Diencephalon (tissue), 1 donor: Measurements from ENCODE around the gene ANHX. TPM values are rescaled to one million over a fixed set of nuclear protein-coding genes. Genes with fewer than 3 reads are reported as not detected.

Experiments used
- small RNA-seq: library from RNA; depleted of rRNA; stranded (forward); fragments of <200 nt; gene quantifications from one replicate; pipeline ENCODE3, GENCODE V24; 2014
- total RNA-seq: library from RNA; depleted of rRNA; stranded (reverse); fragments of >200 nt; gene quantifications from one replicate; pipeline ENCODE4 v1.2.3, GENCODE V29; 2014

Gene ANHX
- total RNA-seq, result not detected

GRCh38 chr12:133235401-133236112 lies at the start of gene ANHX:
Gene ANHX (minus strand): TSS chr12:133235877. CDS start chr12:133234356, 1,521 bp downstream.

GRCh38 chr12:133181238-133181959 lies 54.3 kb downstream of the ANHX start, which contains the start of gene ZNF268:
Gene ZNF268 (plus strand): TSS chr12:133181495. CDS start chr12:133181998, 503 bp downstream.

Small RNA genes lying within 50 kb of the gene (small RNA-seq; reads per million reads assigned to genes)
- not detected for gene RF00019
- gene RNU6-717P, result not detected

Other genes starting within 250 kb of the ANHX start
- 17.8 TPM for gene ZNF26, start 249.5 kb downstream of the ANHX start, total RNA-seq
- 97.1 TPM for gene ZNF84, start 198.4 kb downstream of the ANHX start, total RNA-seq
- gene ZNF140, start 155.0 kb downstream of the ANHX start, total RNA-seq, result 36.4 TPM
- gene ZNF891, start 105.6 kb downstream of the ANHX start, total RNA-seq, result 9.5 TPM
- gene ZNF10, start 105.2 kb downstream of the ANHX start, total RNA-seq, result 36.0 TPM
- 27.0 TPM for gene ZNF268, start 54.4 kb downstream of the ANHX start, total RNA-seq